Prostate gland (tissue), 2 donors: ENCODE results near the gene HNRNPC. TPM values are rescaled to one million over a fixed set of nuclear protein-coding genes. Genes with fewer than 3 reads are reported as not detected.

Source experiments
- DNase-seq: peaks from one replicate; pipeline ENCODE4 v3.0.0-alpha.2; 2019; ENCODE audit warnings: low spot score
- H3K27ac ChIP-seq, 2 donors: fragments of 200-600 bp; sonication (generic); 2 replicates each; pipeline ENCODE4 v1.5.1; 2017 to 2019
- H3K27me3 ChIP-seq: fragments of 200-600 bp; sonication (generic); replicated peaks from 2 replicates; pipeline ENCODE4 v1.5.1; 2019; ENCODE audit not compliant: insufficient read depth
- H3K36me3 ChIP-seq, 2 donors: fragments of 200-600 bp; sonication (generic); 1 replicate in 1 of 2; 2 replicates in 1 of 2; pipeline versions ENCODE4 v1.5.1 to v1.8.1; 2017 to 2019
- H3K4me1 ChIP-seq: fragments of 200-600 bp; sonication (generic); replicated peaks from 2 replicates; pipeline ENCODE4 v1.5.1; 2019
- H3K4me3 ChIP-seq, 2 donors: fragments of 200-600 bp; sonication (generic); 2 replicates each; pipeline ENCODE4 v1.5.1; 2017 to 2019
- H3K9me3 ChIP-seq: fragments of 200-600 bp; sonication (generic); 2 replicates; pipeline ENCODE4 v1.5.1; 2017
- CTCF ChIP-seq, 4 experiments: fragments of 200-600 bp in 2 of 4; fragments of 450-650 bp in 2 of 4; sonication (generic) in 2 of 4; IDR thresholded peaks; 1 replicate in 3 of 4; 2 replicates in 1 of 4; pipeline ENCODE4 v1.5.1; 2016 to 2019; ENCODE audit warnings: antibody characterized with exemption in 4 of 4, mild to moderate bottlenecking in 2 of 4, moderate library complexity in 2 of 4
- POLR2A ChIP-seq: fragments of 450-650 bp; IDR thresholded peaks from one replicate; pipeline ENCODE4 v1.6.1; 2016; ENCODE audit warnings: antibody characterized with exemption, mild to moderate bottlenecking
- POLR2AphosphoS5 ChIP-seq: sonication (generic); formaldehyde crosslinking; IDR thresholded peaks from one replicate; pipeline ENCODE4 v1.6.1; 2017; ENCODE audit warnings: antibody characterized with exemption
- WGBS: methylation state at CpG from one replicate; pipeline ENCODE4 v1.1.5; 2018; 5-methylcytosine and 5-hydroxymethylcytosine counted together
- intact Hi-C: fragments of 100-400 bp; cut with DNase I; formaldehyde crosslinking; loops from one replicate; pipeline ENCODE4 v1.14.2; 2022
- total RNA-seq, 2 donors: library from RNA; depleted of rRNA; stranded (reverse); fragments of >200 nt; gene quantifications; one replicate each; pipeline ENCODE4 v1.1.0, GENCODE V29; 2016

HNRNPC gene
- total RNA-seq, 2 donors from 2014 or later: 411 to 423 TPM

GRCh38 chr14:21263284-21264024 lies 5.8 kb downstream of the HNRNPC start:
- Histone ChIP-seq H3K4me3 (no peak overlapping the region), H3K36me3 (no peaks in the 10 kb centered on the region), H3K4me1 (peaks cover 3% of the 10 kb centered on the region), H3K27ac (no peak overlapping the region), H3K27me3 (no peaks in the 10 kb centered on the region), H3K9me3 (no peaks in the 10 kb centered on the region)
- TF ChIP-seq POLR2A: no peak
- TF ChIP-seq POLR2AphosphoS5: no peak
- no peak for TF ChIP-seq CTCF (IDR thresholded peaks at IDR 0.05)
- intact Hi-C loops: no loop called here
- no peak for DNase-seq
- WGBS: 16% methylated on average over 5 of the region's 5 CpGs

GRCh38 chr14:21262410-21262809 lies 6.8 kb downstream of the HNRNPC start:
- WGBS: 50% methylated on average over 3 of the region's 3 CpGs
- Histone ChIP-seq H3K9me3 (no peaks in the 10 kb centered on the region), H3K4me1 (peaks cover 3% of the 10 kb centered on the region), H3K4me3 (no peak overlapping the region), H3K27ac (no peak overlapping the region), H3K36me3 (no peaks in the 10 kb centered on the region), H3K27me3 (no peaks in the 10 kb centered on the region)
- no peak for TF ChIP-seq POLR2A
- no peak for TF ChIP-seq POLR2AphosphoS5
- no peak for TF ChIP-seq CTCF (IDR thresholded peaks at IDR 0.05)
- intact Hi-C loops: no loop called here
- DNase-seq: no peak

- TF ChIP-seq CTCF (IDR thresholded peaks at IDR 0.05) (no peak), POLR2AphosphoS5 (no peak), POLR2A (no peak)
- H3K9me3 ChIP-seq: no peaks in the 10 kb centered on the region
- H3K4me3 ChIP-seq: no peak overlapping the region
- peaks cover 5% of the 10 kb centered on the region for H3K4me1 ChIP-seq
- 58% methylated on average over 1 of the region's 1 CpG for WGBS
- DNase-seq: no peak
- no peak overlapping the region for H3K27ac ChIP-seq
- intact Hi-C loops: no loop called here
- no peaks in the 10 kb centered on the region for H3K27me3 ChIP-seq
- no peaks in the 10 kb centered on the region for H3K36me3 ChIP-seq
These were observed 7.4 kb downstream of the HNRNPC start for GRCh38 chr14:21261824-21262223.

GRCh38 chr14:21258889-21259787 lies 10.1 kb downstream of the HNRNPC start:
- Histone ChIP-seq H3K27ac (no peak overlapping the region), H3K27me3 (no peaks in the 10 kb centered on the region), H3K4me1 (peaks cover 6% of the 10 kb centered on the region), H3K9me3 (no peaks in the 10 kb centered on the region), H3K4me3 (no peak overlapping the region), H3K36me3 (peaks cover 0 to 5% of the 10 kb centered on the region in 2 donors)
- WGBS: 85% methylated on average over 5 of the region's 5 CpGs
- TF ChIP-seq CTCF (IDR thresholded peaks at IDR 0.05): no peak
- TF ChIP-seq POLR2A: no peak
- TF ChIP-seq POLR2AphosphoS5: no peak
- no peak for DNase-seq
- intact Hi-C loops: no loop called here
